ENCODE data around the gene ZNF684.
"Not testable (repeated sequence)": the region's sequence is repeated elsewhere in the genome, so short reads cannot be mapped to it uniquely, and the experiment has no call there.

The ZNF684 gene

DNA sequence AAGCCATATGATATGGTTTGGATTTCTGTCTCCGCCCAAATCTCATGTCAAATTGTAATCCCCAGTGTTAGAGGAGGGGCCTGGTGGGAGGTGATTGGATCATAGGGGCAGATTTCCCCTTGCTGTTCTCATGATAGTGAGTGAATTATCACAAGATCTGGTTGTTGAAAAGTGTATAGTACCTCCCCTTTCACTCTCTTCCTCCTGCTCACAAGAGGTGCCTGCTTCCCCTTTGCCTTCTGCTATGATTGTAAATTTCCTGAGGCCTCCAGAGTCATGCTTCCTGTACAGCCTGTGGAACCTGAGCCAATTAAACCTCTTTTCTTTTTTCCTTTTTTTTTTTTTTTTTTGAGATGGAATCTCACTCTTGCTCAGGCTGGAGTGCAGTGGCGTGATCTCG lies 43.4 kb downstream of the ZNF684 start:
- DNase-seq (ENCODE audit: low read depth) = not testable (repeated sequence)

DNA sequence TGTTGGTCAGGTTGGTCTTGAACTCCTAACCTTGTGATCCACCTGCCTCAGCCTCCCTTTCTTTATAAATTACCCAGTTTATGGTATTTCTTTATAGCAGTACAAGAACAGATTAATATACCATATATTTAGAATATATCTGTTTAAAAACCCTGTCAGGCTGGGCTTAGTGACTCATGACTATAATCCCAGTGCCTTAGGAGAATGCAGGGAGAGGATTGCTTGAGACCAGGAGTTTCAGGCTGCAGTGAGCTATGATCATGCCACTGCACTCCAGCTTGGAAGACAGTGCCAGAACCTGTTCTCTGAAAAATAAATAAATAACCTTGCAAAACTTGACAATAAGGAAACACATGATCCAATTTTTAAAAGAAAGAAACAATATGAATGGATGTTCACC lies 43.9 kb downstream of the ZNF684 start:
- no peak for DNase-seq (ENCODE audit: low read depth)

DNA sequence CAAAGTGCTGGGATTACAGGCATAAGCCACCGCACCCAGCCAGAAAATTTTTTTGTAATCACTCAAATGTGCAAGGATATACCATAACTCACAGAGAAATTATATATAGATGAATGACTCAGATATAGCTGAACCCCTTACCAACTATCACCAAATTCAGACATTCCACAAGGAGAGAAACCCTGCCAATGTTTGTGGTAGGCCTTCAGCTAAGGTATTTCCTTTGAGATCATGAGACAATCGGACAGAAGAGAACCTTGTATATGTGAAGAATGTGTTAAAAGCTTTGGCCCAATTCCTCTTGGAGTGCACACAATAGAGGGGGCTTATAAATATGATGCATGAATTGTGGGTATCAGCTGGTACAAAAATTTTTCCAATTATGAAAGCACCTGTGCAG lies 50.7 kb downstream of the ZNF684 start:
- no peak for DNase-seq (ENCODE audit: low read depth)

DNA sequence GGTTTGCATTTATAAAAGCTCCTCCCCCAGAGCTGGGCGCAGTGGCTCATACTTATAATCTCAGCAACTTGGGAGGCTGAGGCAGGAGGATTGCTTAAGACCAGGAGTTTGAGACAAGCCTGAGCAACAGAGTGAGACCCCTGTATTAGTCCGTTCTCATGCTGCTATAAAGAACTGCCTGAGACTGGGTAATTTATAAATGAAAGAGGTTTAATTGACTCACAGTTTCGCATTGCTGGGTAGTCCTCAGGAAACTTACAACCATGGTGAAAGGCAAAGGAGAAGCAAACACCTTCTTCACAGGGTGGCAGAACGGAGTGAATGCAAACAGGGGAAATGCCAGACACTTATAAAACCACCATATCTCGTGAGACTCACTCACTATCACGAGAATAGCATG lies 52.5 kb downstream of the ZNF684 start:
- no peak for DNase-seq (ENCODE audit: low read depth)

DNA sequence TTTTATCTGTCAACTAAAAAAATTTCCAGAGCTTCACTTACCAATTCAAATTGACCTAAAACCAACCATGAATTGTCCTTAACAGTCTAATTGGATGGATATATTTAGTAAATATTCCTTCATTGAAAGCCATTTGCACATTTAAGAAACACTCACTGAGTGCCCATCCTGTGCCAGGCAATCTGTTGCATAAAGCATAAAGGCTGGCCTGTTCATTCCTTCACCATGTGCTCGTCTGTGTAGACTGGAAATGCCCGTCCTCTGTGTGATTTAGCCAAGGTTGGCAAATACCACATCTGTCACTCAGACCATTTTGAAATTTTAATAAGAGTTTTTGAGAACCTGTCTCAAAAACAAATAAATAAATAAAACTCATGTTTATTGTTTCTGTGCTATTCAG lies 57.1 kb downstream of the ZNF684 start:
- DNase-seq (ENCODE audit: low read depth) = no peak

DNA sequence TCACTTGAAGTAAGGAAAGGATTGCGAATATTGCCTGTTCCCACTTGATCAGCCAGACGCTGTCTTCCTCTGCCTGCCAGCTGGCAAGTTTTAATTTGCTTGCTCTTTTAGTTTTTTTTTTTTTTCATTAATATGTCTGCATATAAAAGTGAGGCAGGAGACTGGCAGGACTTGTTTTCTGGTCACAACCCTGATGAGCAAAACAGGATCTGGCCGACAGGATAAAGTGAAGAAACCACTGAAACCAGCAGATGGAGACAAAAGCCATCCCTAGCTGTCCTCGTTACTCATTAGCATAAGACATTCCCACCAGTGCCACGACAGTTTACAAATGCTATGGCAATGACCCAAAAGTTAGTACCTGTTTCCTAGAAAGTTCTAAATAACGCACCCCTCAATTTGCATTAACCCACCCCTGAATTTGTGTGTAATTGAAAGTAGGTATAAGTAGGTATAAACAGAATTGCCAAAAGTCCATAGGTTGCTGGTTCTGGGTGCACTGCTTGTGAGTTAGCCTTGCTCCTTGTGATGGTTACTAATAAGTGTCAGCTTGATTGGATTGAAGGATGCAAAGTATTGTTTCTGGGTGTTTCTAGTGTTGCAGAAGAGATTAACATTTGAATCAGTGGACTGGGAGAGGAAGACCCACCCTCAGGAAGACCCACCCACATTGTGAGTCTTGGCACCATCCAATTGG lies 60.8 kb downstream of the ZNF684 start:
- no peak for DNase-seq (ENCODE audit: low read depth)

DNA sequence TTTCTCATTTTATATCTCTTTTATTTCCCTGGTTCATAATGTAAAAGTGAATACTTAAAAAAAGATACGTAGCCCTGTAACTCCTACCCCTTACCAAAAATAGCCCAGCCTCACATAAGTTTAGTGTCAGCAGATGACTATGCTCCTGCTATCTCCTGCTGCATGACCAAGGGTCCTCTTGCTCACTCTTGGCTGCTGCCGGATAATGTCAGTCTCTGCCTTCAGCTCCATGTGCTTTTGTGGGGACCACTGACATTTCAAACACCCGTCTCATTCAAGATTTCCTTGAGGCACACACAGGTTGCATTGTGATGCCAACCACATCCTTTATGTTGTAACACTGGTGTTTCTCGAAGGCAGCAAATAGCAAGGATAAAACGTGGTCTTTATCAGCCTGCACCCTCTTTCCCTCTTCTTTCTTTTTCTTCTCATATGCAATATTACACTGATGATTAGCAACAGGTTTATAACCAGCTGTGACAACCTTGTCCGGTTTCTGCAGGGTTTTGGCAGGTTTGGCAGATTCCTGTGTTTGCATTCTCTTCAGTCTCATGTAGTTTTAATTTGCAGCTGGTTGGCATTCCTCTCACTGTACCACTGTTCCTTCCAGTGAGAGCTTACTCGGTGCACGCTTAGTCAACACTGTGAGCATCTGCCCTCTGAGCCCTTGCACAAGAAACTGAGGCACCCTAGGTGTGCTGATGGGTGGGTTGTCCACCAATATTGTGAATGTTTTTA lies 62.2 kb downstream of the ZNF684 start:
- no peak for DNase-seq (ENCODE audit: low read depth)

DNA sequence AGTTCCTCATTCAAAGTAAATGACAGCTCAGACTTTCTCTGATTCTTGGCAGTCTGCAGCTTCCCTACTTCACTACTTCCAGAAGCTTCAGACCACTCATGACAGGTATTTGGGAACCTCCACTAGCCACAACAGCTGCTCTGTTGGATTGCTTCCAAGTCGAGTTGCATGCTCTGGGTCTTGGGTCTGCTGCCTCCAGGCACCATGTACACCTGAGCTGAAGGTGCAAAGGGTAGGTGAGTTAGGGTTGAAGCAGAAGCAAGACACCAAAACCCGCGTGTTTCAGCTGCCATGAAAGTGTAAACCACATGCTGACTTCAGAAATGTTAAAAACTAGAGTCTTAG lies 62.7 kb downstream of the ZNF684 start:
- DNase-seq (ENCODE audit: low read depth) = no peak

DNA sequence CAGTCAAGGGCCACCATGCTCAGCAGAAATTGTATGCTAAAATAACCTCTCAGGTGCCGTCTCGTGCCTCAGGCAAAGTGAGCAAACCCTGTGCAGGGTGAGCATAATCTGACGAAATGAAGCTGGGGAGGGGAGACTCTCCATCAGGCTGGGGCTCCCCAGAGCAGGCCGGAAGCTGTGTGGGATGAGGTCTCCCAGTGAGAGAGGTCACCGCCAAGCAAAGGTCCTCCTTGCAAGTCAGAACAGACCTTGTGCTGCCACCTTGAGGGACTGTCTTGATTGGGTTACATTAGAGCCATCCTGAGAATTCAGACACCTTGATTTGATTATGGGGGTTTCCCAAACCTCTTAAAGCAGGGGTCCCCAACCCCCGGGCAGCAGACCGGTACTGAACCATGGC lies 64.2 kb downstream of the ZNF684 start:
- DNase-seq (ENCODE audit: low read depth) = no peak
